ENCODE results near the gene CLEC17A.
"Not testable (repeated sequence)": the region's sequence is repeated elsewhere in the genome, so short reads cannot be mapped to it uniquely, and the experiment has no call there.

Gene CLEC17A

GRCh38 chr19:14582894-14583340, at the start of gene CLEC17A:
Gene CLEC17A (plus strand): TSS chr19:14583084. CDS start chr19:14583161, 77 bp downstream.
- DNase-seq (ENCODE audit: low spot score): peak; percentile 62
- TF ChIP-seq CTCF (IDR thresholded peaks at IDR 0.05; ENCODE audit: extremely low read depth, missing control alignments): no peak

GRCh38 chr19:14533450-14533849, 49.4 kb upstream of the CLEC17A start:
- TF ChIP-seq CTCF (IDR thresholded peaks at IDR 0.05; ENCODE audit: extremely low read depth, missing control alignments): no peak
- DNase-seq (ENCODE audit: low spot score): no peak

GRCh38 chr19:14536926-14537692, 45.8 kb upstream of the CLEC17A start:
- no peak for TF ChIP-seq CTCF (IDR thresholded peaks at IDR 0.05; ENCODE audit: extremely low read depth, missing control alignments)
- peak; percentile 55 for DNase-seq (ENCODE audit: low spot score)

GRCh38 chr19:14540741-14541525, 42.0 kb upstream of the CLEC17A start:
- no peak for DNase-seq (ENCODE audit: low spot score)
- TF ChIP-seq CTCF (IDR thresholded peaks at IDR 0.05; ENCODE audit: extremely low read depth, missing control alignments): no peak

GRCh38 chr19:14541979-14542378, 40.9 kb upstream of the CLEC17A start:
- DNase-seq (ENCODE audit: low spot score): not testable (repeated sequence)

- no peak for TF ChIP-seq CTCF (IDR thresholded peaks at IDR 0.05; ENCODE audit: extremely low read depth, missing control alignments)
- no peak for DNase-seq (ENCODE audit: low spot score)
Observed at GRCh38 chr19:14542711-14543328, 40.1 kb upstream of the CLEC17A start.

GRCh38 chr19:14544047-14544446, 38.8 kb upstream of the CLEC17A start:
- no peak for DNase-seq (ENCODE audit: low spot score)
- no peak for TF ChIP-seq CTCF (IDR thresholded peaks at IDR 0.05; ENCODE audit: extremely low read depth, missing control alignments)
